GM19240 (cell line): ENCODE results near the gene FIGLA.
"Not testable (repeated sequence)": the region's sequence is repeated elsewhere in the genome, so short reads cannot be mapped to it uniquely, and the experiment has no call there.

Source experiments
- DNase-seq: peaks from one replicate; pipeline ENCODE4 v3.0.0; 2011; ENCODE audit warnings: low spot score; ENCODE audit not compliant: insufficient read length

FIGLA gene

DNA sequence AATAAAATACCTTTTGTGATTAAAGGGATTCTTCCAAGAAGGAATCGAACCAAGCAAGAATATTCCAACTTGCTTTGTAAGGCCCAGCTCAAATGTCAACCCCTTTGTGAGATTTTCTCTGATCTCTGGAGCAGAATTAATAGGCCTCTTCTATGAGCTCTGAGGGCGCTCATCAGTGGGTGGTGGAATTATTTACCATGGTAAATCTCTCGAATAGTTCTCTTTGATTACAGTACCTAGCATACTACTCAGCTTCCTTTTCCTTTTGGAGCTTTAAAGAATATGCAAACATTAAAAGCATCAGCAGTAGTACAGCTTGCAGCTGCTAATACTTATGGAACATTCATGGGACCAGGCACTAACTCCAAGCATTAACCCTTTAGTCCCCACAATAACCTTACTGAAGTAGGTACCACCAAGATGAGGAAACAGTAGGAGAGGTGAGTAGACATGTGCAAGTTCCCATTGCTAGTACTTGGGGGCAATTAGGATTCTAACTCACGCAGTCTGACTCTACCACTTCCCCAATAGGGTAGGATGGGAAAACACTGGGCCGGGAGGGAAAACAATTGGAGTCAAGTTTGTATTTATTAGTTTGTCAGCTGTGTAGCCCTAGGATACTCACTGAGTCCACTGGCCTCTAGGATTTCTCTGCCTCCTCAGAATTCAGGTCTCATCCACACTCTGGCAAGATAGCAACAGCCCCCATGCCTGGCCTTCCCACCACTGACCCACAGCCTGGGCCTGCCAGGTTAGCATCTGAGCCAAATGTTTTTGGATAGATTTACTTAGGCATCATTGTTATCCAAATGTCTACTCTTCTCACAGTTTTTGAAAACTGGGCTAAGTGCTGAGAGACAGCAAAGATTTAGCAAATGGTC lies 44.1 kb downstream of the FIGLA start:
- DNase-seq: no peak

DNA sequence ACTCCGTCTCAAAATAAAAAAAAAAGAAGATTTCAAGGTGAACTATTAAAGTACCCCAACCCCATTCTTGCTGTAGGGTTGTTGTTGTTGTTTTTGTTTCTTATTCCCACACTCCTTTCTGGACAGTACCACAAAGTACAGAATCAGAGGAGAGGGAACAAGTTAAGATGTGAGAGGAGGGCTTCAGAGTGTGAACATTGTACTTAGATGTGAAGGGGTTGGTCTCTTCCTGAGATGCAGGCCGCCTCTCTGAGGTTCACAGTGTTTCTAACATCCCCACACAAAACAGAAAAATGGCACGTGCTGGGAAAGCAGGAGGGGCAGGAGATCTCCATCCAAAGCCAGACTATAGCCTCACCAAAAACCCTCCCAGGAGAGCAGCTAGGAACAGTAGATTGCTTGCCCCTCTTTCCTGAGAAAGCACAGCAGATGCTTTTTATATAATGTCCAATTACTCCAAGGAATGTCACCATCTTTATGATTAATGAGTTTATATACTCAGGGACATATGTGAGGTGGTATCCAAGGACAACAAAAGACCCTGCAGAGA lies 45.1 kb downstream of the FIGLA start:
- DNase-seq: no peak

DNA sequence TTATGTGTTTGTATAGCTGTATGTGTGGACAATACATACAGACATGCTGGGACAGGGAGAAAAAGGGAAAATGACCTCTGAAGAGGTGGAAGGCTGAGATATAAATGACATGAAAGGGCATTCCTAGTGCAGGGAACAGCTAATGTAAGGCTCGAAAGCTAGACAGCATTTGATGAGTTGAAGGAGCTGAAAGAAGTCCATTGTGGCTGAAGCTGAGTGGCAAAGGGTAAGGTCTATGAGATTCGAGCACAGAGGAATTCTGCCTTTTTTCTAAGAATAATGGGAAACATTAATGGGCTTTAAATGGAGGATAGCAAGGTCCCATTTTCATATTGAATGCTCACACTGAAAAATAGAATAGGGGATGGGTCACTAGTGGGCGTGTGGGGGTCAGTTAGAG lies 46.0 kb downstream of the FIGLA start:
- DNase-seq: no peak

DNA sequence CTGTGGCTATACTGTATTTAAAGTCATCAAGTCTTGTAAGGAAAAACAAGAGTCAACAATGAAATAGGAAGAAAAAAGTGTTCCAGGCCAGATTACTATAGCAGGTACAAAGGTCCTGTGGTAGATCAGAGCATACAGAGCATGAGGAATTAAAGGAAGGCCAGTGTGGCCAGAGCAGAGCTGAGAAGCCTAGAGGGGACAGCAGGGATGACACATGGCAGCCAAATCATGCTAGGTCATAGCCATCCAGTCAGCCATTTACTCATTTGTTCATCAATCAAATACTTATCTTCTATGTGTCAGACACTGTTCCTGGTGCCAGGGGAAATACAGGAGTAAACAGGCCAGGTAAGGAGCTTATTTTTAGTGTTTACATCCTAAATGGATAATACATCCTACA lies 46.8 kb downstream of the FIGLA start:
- DNase-seq: no peak

DNA sequence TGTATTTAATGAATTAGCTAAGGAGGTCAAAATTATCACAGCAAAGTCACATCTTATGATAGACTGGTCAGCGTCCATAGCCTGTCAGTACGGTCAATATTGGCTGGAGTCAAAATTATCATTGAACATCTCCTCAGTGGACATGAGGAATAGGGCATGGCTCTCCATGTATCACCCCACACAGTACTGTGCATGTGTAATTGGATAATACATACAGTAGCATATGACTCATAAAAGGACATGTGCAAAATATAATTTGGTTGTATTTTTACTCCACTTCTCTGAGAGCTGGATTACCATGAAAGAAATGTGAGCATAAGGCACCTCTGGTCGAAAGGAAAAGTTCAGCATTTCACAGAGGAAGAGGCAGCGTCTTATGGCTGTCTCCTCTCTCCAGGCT lies 47.4 kb downstream of the FIGLA start:
- DNase-seq: no peak

DNA sequence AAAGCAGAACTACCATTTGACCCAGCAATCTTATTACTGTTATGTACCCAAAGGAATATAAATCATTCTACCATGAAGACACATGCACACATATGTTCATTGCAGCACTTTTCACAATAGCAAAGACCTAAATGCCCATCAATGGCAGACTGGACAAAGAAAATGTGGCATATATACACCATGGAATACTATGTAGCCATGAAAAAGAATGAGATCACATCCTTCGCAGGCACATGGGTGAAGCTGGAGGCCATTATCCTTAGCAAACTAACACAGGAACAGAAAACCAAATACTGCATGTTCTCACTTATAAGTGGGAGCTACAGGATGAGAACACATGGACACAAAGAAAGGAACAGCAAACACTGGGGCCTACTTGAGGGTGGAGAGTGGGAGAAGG lies 51.0 kb downstream of the FIGLA start:
- DNase-seq: not testable (repeated sequence)

DNA sequence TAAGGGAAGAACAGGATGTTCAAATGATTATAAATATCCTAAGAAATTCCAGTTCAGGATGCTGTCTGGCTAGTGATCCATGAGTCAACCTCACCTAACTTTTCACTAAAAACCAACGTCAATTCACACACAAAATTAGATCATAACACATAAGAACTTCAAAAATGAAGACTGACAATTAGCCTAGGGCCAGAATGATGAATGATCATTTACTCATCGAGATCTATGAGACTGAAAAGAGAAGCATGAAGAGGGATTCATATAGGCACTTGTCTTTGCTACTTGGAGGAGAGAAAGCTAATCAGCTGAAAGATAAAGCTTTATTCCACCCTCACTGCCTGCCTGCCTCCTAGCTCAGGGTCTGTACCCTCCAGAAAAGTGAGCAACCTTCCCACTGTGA lies 52.3 kb downstream of the FIGLA start:
- no peak for DNase-seq

DNA sequence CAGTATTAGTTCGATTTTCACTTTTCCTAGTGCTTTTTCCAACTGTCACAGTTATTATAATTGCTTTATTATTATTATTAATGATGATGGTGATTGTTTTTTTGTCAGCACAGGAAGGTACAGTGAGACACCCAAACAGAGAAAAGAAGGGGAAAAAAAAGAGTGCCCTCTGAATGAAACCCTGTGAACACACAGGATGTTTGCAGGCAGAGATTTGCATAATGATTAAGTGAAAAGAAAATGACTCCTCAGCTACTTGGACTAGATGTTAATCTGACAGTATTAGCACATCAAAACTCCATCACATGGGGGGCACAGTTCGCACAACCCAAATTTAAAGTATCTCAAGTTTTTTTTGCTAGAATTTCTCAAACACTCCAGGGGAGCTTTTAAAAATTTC lies 55.4 kb downstream of the FIGLA start:
- no peak for DNase-seq

DNA sequence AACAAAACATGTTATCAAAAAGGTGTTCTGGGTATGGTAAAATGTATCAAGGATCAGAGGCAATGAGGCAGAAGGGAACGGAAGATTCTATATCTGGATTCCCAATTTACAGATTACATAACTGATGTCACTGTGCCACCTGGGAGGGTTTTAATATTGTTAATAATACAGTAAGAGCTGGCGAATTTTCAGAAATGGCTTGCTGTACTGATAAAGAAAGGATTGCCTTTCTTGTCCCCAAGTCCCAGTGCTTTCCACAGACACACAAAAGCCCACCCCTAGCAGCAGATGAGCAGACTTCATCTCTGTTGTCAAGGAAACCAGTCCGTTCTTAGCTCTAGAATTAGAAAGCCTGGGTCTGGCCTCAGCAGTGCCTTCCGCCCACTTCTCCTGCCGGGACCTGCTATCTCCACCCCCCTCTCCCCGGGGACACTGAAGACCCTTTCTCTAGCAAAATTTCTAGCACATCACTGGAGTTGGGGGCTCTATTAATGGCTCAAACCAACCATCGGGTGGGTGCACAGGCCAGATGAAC lies 56.7 kb downstream of the FIGLA start:
- DNase-seq: no peak

DNA sequence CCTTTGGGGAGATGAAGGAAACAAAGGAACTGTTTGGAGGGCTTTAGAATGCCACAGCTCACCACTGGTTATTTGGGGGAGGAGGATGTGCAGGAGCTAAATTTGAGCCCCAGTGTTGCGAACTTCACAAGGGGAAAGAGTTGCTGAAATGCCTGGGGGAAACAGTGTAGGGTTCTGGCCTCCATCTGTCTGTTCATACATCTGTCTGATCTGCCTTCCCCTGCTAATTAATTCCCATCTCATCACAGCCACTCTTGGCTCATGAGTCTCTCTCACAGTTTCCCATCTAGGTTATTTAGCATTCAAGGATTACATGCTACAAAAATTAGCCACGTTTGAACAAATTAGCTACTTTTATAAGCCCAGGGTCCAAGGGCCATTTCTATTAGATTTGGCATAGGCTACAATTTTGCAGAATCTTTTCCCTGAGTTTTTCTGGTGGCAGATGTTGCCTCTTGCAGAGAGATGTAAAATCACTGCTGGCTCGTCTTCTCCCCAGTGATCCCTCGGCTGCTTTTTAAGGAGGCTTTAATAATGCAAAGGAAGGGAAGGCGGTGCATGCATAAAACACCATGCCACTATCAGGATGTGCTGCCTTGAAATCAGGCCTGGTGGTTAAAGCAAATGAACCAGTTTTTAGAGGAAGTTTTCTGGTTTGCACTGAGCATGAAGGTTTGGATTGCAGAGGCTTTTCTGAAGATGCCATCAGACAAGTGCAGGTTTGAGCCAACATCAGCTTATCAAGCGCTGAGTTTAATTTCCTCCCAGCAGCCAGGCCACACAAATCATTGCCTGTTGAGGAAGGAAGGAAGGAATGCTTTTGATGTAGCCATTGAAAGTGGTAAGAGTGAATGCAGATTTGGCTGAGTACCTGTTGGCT lies 57.4 kb downstream of the FIGLA start:
- DNase-seq: no peak

DNA sequence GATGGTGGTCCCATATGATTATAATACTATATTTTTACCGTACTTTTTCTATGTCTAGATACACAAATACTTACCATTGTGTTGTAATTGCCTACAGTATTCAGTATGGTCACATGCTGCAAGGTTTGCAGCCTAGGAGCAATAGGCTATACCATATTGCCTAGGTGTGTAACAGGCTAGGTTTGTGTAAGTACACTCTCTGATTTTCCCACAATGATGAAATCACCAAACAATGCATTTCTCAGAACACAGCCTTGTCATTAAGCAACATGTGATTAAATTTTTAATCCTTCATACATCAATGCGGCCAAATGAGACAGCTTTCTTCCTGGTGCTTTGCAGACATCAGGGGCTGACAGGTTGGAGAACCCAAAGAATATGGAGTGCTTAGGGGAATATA lies 59.7 kb downstream of the FIGLA start:
- no peak for DNase-seq

DNA sequence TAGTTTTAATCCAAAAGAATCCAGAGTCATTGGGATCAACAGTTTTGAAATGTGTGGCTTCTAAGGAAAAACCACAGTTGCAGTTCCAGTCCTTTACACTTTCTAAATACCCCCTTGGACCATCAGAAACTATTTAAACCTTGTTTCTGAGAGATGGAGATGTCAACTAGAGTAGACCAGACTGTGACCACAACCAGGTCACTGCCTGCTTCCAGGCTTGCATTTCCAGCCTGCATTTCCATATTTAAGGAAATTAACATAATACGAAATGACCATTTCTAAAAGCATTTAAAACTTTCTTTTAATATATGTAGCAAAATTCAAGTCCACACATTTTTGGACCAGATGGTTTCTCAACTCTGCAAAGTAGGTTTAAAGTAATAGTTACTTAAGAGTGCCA lies 60.8 kb downstream of the FIGLA start:
- no peak for DNase-seq

DNA sequence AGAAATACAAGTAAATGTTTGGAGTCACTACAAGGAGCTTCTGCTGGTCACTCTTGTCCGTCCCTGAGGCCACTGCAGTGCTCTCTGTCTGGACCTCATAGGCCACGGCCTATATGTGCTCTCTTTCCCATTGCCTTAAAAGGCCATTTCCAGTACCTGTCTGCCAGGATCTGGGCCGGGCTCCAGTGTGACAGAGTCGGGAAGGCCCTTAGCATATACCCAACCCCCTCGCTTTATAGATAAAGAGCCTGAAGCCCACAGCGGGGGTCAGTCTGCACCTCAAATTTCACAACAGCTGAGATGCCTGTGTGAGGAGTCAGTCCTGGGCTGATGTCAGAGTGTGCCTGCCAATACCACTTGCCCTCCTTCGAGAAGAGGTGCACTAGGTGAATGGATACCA lies 62.3 kb downstream of the FIGLA start:
- DNase-seq: no peak
